Right renal cortex interstitium (tissue), 3 donors: ENCODE results near the gene ITGB2. TPM values are rescaled to one million over a fixed set of nuclear protein-coding genes. Genes with fewer than 3 reads are reported as not detected.
"Not testable (repeated sequence)": the region's sequence is repeated elsewhere in the genome, so short reads cannot be mapped to it uniquely, and the experiment has no call there.

Experiments used
- DNase-seq, 3 donors: peaks; one replicate each; pipeline ENCODE4 v3.0.0-alpha.2; 2013; ENCODE audit warnings: low read depth in 3 of 3, low spot score in 2 of 3
- polyA plus RNA-seq, 3 donors: library from polyadenylated mRNA; unstranded; fragments of 120-200 nt; gene quantifications; one replicate each; pipeline ENCODE4 v1.2.1, GENCODE V29; 2013; ENCODE audit not compliant: insufficient read length in 3 of 3

Gene ITGB2
- polyA plus RNA-seq, 3 donors, result 7.4 to 16.0 (median 8.1) TPM

DNA sequence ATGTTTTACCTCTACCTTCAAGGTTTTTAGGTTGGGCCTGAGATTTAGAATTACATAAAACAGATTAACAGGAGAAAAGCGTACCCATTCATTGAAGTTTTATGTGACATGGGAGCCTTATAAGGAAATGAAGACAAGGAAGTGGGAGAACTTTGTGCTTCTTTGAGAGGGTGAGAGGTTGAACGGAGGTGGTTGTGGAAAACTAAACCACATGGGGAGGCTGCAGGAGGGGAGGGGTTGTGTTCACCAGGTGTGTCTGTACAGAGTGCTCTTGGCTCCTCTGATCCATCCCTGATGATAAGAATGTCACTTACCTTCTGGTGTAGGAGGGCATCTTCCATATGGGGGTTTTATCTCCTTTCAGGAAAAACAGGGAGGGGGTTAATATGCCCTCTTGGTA is 21.9 kb upstream of the ITGB2 start:
- DNase-seq, result no peak

DNA sequence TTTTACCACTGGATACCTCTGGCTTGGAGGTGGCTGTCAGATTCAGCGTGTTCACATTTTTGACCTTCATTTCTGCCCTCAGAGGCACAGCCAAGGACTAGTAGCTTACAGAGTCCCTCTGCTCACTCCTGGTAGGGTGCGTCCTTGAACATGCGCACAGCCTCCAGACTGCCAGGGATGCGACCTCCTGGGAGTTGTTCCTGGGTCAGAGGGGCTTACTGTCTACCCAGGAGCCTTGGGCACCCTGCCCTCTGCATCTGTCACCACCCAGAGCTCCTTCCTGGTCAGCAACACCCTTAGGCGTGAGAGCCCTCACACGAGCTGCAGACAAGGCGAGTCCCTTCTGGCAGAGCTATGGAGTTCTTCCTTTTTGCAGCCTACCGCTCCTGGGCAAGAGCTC is 20.9 kb upstream of the ITGB2 start:
- no peak for DNase-seq

DNA sequence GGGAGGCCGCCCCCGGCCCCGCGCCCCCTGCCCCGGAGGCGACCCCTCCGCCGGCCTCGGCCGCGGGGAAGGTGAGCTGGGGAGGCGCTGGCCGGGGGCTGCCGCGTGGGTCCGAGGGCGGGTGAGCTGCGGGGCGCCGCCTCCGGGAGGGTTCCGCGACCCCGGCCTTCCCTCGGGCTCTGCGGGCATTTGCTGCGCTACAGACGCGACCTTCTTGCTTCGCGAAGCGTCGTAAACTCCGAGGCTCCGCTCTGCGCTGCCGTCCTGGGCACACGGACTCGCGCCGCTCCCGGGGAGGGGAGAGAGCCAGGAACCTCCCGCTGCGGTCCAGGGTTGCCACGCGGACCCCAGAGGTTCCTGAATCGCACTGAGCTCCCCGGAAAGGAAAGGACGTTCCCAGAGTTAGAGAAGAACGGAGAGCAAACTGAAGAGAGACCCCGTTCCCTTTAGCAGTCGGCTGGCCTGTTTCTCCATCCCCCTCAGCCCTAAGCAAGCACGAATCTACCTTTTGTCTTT is 19.5 kb upstream of the ITGB2 start:
- no peak for DNase-seq

DNA sequence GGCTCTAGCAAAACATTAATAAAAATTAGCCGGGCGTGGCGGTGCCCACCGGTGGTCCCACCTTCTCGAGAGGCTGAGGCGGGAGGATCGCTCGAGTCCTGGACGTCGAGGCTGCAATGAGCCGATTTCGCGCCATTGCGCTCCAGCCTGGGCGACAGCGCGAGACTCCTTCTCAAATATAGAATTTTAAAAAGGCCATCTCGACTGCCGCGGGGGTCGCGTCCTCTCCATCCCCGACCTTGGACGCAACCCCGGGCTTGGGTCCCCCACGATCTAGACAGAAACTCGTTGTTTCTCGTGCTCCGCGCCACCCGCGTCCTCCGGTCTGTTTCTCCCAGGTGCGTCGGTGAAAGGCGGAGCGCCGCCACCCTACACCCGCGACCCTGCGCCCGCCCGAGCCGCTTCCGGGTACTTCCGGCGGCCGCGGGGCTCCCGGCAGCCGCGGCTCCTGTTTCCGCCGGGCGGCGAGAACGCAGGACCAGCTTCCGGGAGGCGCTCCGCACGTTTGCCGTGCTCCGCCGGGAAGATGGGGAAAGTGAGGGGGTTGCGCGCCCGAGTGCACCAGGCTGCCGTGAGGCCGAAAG is 18.9 kb upstream of the ITGB2 start, which contains the start of gene SLX9:
SLX9 (plus strand) TSS at position 498 of the 584 bp plus-strand sequence; CDS start at position 527, 29 bp downstream.
- DNase-seq, result peak in 2 of 3 donors; percentile 48 to 56

DNA sequence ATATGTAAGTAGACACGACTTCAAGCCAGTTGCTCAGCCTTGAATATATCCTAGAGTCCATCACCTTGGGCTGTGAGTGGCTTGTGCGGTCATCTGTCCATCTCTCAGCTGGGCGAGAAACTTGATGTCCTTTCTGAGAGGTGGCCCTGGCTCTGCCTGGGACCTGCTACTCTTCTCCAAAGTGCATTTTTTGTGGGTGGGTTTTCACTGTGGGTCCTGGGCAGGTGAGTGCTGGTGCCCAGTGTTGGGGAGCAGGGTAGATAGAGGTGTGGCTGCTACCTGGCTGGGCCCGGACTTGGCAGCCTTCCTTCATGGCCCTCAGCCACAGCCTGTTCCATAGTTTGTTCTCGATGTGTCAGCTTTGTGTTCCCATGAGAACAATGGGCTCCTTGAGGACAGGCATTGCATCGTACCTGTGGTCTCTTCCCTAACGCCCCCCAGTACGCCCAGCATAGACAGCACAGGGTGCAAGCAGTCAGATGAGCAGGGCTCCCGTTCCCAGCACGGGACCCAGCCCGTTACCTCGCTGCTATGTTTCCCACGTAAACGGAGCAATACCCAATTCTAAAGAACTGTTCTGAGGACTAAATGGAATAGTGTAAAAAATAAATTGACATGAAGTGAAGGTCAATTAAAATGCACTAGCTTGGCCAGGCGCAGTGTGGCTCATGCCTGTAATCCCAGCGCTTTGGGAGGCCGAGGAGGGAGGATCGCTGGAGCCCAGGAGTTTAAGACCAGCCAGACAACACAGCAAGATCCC is 18.3 kb upstream of the ITGB2 start:
- no peak for DNase-seq

DNA sequence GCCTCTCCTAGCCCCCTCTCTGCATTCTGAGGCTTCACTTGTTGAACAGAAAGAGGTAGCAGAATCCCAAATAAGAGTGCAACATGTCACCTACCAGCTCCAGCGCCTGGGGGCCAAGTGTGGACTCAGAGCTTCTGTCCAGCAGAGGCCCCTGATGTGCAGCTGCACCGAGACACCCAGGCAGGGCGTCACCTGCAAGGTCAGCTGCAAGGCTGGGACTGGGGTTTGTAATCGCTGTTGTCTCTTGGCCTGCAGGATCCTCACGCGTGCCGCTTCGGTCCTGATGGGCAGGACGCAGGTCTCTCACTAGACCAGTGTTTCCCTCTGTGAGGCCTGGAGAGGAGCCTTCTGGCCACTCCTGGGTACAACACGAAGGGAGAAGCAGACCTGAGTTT is 14.8 kb upstream of the ITGB2 start:
- no peak for DNase-seq

DNA sequence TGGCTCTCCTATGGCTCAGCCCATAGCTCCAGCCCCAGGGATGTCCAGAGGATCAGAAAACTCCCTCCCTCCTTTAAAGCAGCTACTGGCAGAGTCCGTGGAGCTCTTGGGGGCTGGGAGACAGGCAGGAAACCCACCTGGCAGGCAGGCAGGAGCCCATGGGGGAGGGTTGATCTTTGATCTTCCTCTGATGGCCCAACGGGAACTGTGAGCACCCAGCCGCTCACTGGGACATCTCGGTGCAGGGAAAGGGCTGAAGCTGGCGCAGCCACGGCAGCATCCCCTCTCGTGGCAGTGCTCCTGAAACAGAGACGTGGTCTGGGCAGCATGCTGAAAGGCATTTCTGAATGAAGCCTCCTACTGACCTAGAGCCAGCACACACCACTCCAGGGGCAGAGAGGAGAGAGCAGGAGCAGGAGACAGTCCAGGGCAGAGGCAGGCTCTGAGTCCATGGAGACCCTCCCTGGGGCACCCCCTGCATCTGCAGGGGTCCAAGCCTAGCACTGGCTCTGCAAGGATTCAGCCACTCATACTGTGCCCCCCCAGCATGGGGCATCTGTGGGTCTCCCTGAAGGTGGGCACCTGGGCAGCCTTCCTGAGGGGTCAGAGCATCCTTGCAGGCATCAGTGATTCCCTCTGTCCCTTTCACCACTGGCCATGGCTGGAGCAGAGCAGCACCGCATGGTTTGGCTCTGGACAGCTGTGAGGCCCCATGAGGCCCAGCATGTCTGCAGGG is 14.3 kb upstream of the ITGB2 start:
- DNase-seq, result no peak

DNA sequence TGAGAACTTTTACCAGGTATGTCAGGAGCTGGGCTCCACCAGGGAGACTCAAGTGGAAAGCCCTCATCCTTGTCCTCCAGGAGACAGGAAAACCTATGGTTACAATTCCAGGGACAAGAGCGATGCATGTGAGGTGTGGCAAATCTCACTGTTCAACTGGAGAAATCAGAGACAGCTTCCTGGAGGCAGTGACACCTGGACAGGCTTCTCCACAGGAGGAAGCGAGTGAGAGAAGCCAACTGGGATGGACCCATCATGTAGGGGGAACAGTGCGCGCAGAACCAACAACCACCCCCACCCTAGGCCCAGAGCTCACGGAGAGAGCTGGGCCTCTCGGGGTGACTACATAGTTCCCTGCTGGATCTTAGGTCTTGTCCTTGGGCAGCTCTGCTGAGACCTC is 13.6 kb upstream of the ITGB2 start:
- DNase-seq, result no peak

DNA sequence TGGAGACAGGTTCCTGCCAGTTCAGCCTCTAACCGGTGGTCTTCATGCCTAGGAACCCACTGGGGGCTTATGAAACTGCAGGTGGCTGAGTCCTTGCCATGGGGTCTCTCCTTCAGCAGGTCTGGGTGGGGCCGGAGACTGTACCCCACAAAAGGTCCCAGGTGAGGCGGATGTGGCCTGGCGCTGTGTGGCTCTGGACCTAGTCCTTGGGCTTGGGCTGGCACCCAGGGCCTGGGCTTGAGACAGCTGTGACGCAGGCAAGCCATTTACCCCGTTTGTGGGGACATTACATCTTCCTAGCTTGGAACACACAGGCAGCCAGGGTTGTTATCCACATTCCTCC is 13.2 kb upstream of the ITGB2 start:
- DNase-seq, result no peak

DNA sequence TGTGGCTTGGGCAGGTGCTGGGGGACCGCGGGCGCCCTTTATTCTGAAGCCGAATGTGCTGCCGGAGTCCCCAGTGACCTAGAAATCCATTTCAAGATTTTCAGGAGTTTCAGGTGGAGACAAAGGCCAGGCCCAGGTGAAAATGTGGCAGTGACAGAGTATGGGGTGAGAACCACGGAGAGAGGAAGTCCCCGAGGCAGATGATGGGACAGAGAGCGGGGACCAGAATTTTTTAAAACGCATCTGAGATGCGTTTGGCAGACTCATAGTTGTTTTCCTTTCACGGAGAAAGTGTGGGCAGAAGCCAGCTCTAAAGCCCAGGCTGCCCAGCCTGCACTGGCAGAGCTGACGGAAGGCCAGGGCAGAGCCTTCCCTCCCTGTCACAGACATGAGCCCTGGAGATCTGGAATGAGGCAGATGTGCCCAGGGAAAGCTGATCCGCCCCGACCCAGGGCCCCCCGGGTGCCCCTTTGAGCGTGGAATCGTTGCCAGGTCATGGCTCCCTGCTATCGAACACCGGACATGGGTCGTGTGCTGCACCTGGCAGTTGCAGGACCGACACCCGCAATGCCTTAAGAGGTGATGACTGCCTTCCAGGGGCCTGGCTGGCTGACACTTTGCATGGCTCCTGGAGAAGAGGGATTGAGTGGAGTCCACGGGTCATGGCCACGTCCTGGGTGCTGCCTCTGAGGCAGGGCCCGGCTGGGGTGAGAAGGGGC is 12.7 kb upstream of the ITGB2 start:
- no peak for DNase-seq

DNA sequence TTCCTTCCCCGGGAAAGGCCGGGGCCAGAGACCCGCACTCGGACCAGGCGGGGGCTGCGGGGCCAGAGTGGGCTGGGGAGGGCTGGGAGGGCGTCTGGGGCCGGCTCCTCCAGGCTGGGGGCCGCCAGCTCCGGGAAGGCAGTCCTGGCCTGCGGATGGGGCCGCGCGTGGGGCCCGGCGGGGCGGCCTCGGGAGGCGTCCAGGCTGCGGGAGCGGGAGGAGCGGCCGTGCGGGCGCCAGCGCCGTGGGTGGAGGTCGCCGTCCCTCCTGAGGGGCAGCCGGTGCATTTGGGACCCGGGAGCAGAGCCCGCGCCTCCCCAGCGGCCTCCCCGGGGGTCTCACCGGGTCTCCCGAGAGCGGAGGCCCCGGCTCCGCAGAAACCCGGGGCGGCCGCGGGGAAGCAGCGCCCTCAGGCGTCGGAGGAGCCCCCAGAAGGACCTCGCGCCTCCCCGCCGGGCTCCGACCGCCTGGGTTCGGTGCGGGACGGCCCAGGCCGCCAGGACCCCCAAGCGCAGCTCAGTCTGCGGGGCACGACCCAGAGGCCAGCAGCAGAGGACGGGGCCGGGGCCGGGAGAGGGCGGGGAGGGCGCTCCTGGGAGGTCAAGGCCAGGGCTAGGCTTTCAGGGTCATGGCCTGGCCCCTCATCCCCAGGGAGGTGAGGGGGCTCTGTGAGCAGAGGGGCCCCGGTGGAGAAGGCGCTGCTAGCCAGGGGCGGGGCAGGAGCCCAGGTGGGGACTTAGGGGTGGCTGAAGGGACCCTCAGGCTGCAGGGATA is 11.9 kb upstream of the ITGB2 start:
- DNase-seq, result no peak

DNA sequence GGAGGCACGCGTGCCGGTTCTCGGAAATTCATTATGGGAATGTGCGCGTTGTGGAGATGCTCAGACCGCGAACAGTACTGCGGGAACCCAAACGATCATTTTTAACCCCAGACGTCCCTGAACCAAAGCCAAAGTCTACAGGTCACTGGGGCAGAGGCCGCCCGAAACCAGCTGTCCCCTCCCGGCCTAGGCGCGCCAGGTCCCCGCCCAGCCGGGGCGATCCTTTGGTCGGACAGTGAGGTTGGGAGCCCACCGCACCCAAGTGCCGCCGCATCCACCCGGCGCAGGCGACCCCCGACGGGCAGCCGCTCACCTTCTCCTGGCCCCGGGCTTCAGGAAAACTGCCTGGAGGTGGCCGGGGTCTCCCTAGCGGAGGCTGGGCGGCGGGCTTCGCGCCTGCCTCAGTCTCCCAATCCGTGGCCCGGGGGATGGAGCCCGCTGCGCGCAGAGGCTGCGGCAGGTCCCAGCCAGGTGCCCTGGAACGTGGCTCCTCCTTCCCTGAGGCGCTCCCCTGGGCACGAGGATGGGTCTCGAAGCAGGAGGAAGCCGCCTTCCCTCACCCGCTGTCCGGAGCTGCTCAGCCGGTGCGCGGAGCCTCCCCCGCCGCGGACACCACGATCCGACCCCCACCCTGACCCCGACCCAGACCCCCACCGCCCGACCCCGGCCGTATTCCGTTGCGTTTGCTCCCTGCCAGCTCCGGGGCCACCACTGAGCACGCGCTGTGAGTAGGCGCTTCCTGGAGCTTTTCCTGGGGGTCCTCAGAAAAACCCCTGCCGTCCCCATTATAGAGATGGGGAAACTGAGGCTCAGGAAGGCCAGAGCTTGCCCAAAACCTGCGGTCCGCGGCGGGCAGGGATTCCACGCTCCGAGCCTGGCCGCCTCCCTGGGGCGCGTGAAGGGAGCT is 11.1 kb upstream of the ITGB2 start:
- no peak for DNase-seq

DNA sequence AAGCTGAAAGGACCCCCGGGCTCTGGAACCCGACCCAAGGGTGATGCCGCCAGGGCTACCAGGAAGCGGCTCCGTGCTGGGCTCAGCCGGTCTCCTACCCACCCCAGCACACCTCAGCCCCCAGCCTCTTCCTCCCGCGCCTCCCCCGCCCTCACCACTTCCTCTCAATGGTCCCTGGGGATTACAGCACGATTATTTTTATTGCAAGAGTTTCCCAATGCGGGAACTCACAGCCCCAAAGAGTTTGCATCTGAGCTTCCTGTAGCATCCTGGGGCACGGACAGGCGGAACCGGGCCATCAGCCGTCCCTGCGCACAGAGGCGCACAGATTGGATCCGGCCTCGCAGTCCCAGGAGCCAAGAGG is 10.4 kb upstream of the ITGB2 start:
- no peak for DNase-seq

DNA sequence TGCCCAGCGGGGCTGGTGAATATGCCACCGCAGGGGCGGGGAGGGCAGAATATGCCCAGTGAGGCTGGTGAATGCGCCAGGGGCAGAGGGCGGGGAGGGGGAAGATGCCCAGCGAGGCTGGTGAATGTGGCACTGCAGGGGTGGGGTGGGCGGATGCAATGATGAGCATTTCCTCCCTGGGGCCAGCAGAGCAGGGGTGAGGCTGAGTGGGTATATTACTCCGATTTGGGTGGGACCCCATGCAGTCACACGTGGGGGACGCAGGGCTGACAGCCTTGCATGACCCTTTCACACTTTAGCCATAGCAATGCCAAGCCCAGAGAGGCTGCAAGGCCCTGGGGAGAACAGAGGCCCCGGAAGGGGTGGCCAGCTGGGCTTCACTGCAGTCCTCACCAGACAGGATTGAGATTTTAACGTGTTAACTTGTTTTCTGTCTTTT is 9.9 kb upstream of the ITGB2 start:
- DNase-seq, result no peak

DNA sequence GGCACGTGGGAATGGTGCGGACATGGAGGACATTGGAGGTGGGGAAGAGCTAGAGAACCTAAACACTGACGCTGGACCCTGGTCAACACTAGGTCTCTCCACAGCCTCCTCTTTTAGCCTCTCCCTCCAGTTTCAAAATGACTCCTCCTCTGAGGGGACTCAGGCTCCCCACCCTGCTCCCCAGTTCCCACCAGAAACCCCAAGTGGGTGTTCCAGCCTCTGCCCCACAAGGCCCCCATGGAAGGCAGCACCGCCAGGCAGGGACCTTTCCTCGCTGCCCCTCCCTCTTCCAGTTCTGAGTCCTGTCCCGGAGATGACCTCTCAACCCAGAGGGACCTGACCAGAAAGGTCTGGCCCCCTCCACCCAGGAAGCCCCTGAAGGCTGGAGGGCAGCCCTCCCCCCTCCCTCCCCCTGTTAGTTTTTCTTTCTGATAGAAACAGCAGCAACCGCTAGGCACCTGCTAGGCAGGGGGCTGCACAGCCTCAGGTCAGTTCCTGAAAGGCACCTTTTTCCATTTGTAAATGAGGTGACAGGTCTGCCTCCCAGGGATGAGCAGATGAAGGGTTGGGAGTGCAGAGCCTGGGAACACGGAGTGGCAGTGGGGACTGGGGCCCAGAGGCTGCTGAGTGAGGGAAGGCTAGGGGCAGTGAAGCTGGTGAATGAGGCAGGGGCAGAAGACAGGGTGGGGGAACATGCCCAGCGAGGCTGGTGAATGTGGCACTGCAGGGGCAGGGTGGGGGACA is 9.3 kb upstream of the ITGB2 start:
- DNase-seq, result no peak

DNA sequence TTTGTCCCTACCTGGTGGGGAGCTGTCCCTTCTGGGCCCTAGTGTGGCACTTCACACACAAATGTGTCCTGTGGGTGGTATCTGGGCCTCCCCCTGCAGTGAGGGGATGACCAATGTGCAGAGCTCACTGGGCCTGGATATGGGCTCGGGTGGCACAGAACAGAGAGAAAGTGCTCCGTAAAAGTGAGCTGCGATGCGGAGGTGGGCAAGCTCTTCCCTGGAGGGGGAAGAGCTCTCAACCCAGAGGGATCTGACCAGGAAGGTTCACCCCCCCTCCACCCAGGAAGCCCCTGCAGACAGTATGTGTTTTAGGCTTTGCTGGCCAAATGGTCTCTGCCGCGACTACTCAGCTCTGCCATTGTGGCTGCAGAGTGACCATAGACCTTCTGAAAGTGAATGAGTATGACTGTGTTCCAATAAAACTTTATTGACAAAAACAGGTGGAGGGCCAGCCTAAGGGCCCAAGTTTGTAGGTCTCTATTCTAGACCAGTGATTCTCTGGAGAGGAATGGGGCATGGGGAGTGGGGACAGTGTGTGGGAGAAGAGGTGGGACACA is 8.6 kb upstream of the ITGB2 start:
- DNase-seq, result no peak

DNA sequence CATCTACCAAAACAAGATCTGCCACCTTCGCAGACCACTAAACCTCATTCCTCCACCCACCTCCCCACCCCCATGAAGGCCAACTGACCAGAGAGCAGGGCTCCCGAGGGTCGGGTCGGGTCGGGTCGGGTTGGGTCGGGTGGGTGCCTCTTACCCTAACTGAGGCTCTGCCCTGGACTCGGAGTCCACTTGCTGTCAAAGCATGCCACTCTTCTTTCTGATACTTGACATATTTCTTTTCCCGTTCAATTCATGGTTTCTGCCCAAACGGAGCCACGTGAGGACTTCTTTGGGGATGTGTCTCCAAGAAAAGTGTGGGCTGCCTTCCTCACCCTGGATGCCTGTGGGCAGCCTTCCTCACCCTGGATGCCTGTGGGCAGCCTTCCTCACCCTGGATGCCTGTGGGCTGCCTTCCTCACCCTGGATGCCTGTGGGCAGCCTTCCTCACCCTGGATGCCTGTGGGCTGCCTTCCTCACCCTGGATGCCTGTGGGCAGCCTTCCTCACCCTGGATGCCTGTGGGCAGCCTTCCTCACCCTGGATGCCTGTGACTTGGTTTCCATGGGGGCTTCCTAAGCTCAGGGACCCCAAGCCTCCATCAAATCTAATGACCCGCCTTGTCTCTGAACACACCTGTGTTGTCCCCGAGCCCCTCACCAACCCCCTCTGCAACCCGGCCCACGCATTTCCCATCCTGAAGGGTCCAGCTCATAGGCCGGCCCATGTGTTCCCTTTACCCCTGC is 8.0 kb upstream of the ITGB2 start:
- not testable (repeated sequence) for DNase-seq
